ENCODE measurements around the gene PROSER1. TPM values are rescaled to one million over a fixed set of nuclear protein-coding genes. Genes with fewer than 3 reads are reported as not detected.

The PROSER1 gene
- total RNA-seq, 1 experiment from 2014 or later: 30.1 TPM

GRCh38 chr13:39016787-39017186, 21.1 kb downstream of the PROSER1 start:
- intact Hi-C loops (cut with micrococcal nuclease; ENCODE audit: unreplicated experiment): no loop called here
- H3K4me2 ChIP-seq: no peak overlapping the region
- peaks cover 26% of the 10 kb centered on the region for H3K36me3 ChIP-seq (ENCODE audit: low read depth)
- no peaks in the 10 kb centered on the region for H3K9me3 ChIP-seq (ENCODE audit: insufficient read depth, low read depth)
- H3F3A ChIP-seq (ENCODE audit: insufficient read depth, low read depth): peaks cover 5% of the 10 kb centered on the region; the same call in 1 of the 2 replicates
- no peaks in the 10 kb centered on the region for H3K79me2 ChIP-seq (ENCODE audit: low read depth)
- TF ChIP-seq EZH2 (IDR thresholded peaks at IDR 0.05; ENCODE audit: low read depth) (no peak), CTCF (conservative IDR thresholded peaks at IDR 0.05) (peak; percentile 61)
- ChIA-PET POLR2A (ENCODE audit: unreplicated experiment) (no interaction called here), CTCF (no interaction called here)
- no peaks in the 10 kb centered on the region for H3K27me3 ChIP-seq (ENCODE audit: insufficient read depth, low read depth)
- no peak for DNase-seq
- H3K27ac ChIP-seq: no peak overlapping the region
- no TSS peak for BruUV-seq (replicated peaks)
- no peaks in the 10 kb centered on the region for H3K4me1 ChIP-seq (replicated peaks; ENCODE audit: insufficient read depth)
- no peak overlapping the region for H2AFZ ChIP-seq
- H4K20me1 ChIP-seq (ENCODE audit: insufficient read depth): no peaks in the 10 kb centered on the region
- no peak overlapping the region for H3K4me3 ChIP-seq
- H3K9me2 ChIP-seq (ENCODE audit: insufficient read depth): no peaks in the 10 kb centered on the region

- ChIA-PET CTCF (no interaction called here), POLR2A (ENCODE audit: unreplicated experiment) (no interaction called here)
- TF ChIP-seq EZH2 (IDR thresholded peaks at IDR 0.05; ENCODE audit: low read depth) (no peak), CTCF (conservative IDR thresholded peaks at IDR 0.05) (no peak)
- Histone ChIP-seq H3K27me3 (ENCODE audit: insufficient read depth, low read depth) (no peaks in the 10 kb centered on the region), H4K20me1 (ENCODE audit: insufficient read depth) (no peaks in the 10 kb centered on the region), H3F3A (ENCODE audit: insufficient read depth, low read depth) (no peaks in the 10 kb centered on the region), H3K27ac (no peak overlapping the region), H3K9me2 (ENCODE audit: insufficient read depth) (no peaks in the 10 kb centered on the region), H3K36me3 (ENCODE audit: low read depth) (peaks cover 25% of the 10 kb centered on the region), H3K4me2 (no peak overlapping the region), H3K79me2 (ENCODE audit: low read depth) (no peaks in the 10 kb centered on the region), H3K4me1 (replicated peaks; ENCODE audit: insufficient read depth) (no peaks in the 10 kb centered on the region), H3K4me3 (no peak overlapping the region), H2AFZ (no peak overlapping the region), H3K9me3 (ENCODE audit: insufficient read depth, low read depth) (no peaks in the 10 kb centered on the region)
- intact Hi-C loops (cut with micrococcal nuclease; ENCODE audit: unreplicated experiment): no loop called here
- no TSS peak for BruUV-seq (replicated peaks)
- no peak for DNase-seq
These were observed 21.8 kb downstream of the PROSER1 start for GRCh38 chr13:39016087-39016486.

GRCh38 chr13:39013462-39013861, 24.4 kb downstream of the PROSER1 start:
- no peak overlapping the region for H2AFZ ChIP-seq

More at GRCh38 chr13:39013462-39013861, 24.4 kb downstream of the PROSER1 start:
- no peak for DNase-seq
- Histone ChIP-seq H3K79me2 (ENCODE audit: low read depth) (no peaks in the 10 kb centered on the region), H3F3A (ENCODE audit: insufficient read depth, low read depth) (no peaks in the 10 kb centered on the region), H4K20me1 (ENCODE audit: insufficient read depth) (no peaks in the 10 kb centered on the region; the same call in 1 of the 2 replicates), H3K4me2 (no peak overlapping the region), H3K36me3 (ENCODE audit: low read depth) (peaks cover 31% of the 10 kb centered on the region), H3K9me2 (ENCODE audit: insufficient read depth) (no peaks in the 10 kb centered on the region), H3K4me3 (no peak overlapping the region), H3K27me3 (ENCODE audit: insufficient read depth, low read depth) (no peaks in the 10 kb centered on the region), H3K27ac (no peak overlapping the region), H3K9me3 (ENCODE audit: insufficient read depth, low read depth) (no peaks in the 10 kb centered on the region), H3K4me1 (replicated peaks; ENCODE audit: insufficient read depth) (no peaks in the 10 kb centered on the region)
- intact Hi-C loops (cut with micrococcal nuclease; ENCODE audit: unreplicated experiment): no loop called here
- BruUV-seq (replicated peaks): no TSS peak
- TF ChIP-seq CTCF (conservative IDR thresholded peaks at IDR 0.05): no peak
- TF ChIP-seq EZH2 (IDR thresholded peaks at IDR 0.05; ENCODE audit: low read depth): no peak
- CTCF ChIA-PET: no interaction called here
- POLR2A ChIA-PET (ENCODE audit: unreplicated experiment): no interaction called here

Measured in PC-9 (cell line).